ENCODE measurements around the gene FOXN3.
"Not testable (repeated sequence)": the region's sequence is repeated elsewhere in the genome, so short reads cannot be mapped to it uniquely, and the experiment has no call there.

FOXN3 gene

DNA sequence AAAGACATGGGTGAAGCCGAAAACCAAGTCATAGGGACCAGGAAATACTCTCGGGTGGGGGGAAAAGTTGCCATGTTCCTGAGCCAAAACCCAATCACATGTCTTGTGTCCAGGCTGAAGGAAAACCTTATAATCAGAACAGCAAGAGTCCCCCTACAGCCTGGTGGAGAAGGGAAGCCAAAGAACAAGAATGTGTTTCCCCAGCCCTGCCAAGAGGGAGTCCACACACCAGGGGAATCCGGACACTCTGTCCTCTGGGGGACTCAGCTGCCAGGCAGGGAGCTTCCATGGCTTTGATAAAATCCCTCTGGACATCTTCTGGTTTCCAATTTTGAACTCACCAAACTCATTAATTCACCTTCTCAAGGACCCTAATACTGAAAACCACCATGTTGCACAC, 273.0 kb downstream of the FOXN3 start:
- no peak for DNase-seq

DNA sequence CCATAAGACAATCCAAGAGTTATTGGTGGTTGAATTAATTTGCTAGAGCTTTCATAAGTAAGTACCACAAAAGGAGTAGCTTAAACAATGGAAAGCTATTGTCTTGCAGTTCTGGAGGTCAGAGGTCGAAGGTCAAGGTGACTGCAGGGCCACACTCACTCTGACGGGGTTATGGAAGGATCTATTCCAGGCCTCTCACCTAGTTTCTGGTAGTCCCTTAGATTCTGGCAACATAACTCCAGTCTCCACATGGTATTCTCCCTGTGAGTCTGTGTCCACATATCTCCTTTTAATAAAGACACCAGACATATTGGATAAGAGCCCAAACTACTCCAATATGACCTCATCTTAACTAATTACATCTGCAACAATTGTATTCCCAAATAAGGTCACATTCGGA, 273.4 kb downstream of the FOXN3 start:
- DNase-seq: no peak

DNA sequence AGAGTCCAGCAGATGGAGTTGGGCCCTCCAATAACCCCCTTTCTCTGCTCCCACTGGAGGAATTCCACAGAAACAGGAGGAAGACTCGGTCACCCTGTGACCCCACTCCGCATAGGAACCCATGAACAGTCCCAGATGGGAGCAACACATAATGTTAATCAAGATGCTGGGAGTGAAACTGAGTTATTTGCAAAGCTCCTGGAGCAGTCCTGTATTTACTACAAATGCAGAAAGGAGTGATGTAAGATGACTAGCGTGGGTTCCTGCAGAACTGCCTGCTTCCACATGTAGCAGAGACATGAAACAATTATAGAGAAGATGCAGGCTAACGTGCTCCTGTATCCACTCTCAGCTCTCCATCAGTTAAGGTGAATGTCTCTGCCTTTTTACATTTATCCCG, 274.7 kb downstream of the FOXN3 start:
- DNase-seq: no peak

DNA sequence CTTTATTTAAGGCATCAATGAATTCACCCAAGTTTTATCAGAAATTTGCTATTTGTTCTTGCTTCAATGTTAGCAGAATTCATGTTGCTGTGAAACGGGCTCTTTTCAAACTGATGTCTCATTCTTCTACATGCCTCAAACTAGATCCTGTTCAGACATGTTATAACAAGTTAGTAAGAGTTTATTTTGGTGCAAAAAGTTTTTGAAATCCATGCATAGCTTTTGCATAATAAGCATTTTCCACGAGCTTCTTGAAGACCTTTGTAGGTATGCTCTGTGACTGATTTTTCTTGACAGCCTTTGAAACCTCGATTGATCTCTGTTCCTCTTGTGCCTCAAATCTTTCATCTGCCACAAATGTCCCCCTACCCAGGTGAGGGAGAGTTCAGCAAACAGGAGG, 275.2 kb downstream of the FOXN3 start:
- DNase-seq: no peak

DNA sequence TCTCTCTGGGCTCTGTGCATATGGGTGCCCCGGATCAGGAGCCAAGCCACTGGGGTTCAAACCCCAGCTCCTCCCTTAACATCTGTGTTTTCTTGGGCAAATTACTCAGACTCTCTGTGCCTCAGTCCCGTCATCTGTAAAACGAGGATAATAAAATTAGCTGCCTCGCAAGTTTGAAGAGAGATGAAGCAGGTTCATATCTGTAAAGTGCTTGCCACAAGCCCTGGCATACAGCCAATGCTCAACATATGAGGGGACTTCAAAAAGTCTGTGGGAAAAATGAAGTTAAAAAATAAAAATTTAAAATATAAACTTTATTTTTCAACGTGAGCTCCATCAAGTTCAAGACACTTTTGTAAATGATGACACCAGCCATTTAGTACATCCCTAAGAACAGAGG, 276.7 kb downstream of the FOXN3 start:
- no peak for DNase-seq

DNA sequence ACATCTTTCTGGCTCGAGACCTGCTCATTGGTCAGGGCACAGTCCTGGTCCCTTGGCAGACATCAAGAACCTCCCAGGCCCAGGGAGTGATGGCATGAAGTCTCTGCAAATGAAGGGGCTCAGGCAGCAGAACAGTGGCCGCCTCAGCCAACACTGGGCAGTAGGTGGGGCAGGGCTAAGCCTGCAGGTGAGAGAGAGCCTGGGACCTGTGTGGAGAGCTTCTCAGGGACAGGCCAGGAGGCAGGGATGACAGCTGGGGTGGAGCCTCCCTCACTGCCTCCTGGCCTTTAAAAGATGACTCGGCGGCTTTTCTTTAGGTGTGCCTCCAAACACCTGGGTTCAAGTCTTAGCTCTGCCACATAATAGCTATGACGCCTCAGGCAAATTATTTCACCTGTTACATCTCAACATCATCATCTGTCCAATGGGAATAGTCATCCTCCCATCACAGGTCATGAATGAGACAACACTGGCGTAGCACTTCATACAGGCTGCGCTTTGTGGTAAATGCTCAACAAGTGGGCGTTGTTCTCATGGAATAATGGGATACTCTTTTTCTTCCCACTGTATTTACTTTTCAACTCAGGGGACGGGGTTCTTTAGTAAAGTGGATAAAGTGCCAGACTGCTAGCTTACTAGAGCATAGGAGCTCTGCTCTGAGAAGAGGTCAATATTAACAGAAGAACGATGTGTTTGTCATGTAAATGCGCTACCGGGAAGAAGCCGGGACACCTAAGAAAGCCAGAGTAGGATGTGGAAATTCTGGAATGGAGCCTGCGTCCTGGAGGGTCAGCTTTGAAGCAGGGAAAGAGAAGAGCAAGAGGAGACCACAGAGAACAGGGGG, 277.4 kb downstream of the FOXN3 start:
- no peak for DNase-seq

DNA sequence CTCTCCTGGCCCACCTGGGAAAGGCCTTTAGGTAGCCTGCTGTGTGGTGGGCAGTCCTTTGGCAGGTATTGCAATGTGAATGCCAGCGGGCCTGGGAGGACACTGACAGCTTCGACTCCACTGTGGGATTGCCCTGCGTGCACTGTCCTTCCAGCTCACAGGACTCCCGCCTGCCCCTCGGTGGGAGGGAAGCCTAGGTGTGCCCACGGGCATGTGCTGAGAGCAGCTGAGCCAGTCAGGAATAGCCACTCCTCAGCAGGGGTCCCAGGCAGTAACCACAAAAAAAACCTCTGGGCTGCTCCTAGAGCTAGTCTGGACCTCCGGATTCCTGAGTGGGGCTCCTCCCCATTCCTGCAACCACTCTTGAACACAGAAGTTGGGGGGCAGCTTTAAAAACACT, 278.2 kb downstream of the FOXN3 start:
- no peak for DNase-seq

DNA sequence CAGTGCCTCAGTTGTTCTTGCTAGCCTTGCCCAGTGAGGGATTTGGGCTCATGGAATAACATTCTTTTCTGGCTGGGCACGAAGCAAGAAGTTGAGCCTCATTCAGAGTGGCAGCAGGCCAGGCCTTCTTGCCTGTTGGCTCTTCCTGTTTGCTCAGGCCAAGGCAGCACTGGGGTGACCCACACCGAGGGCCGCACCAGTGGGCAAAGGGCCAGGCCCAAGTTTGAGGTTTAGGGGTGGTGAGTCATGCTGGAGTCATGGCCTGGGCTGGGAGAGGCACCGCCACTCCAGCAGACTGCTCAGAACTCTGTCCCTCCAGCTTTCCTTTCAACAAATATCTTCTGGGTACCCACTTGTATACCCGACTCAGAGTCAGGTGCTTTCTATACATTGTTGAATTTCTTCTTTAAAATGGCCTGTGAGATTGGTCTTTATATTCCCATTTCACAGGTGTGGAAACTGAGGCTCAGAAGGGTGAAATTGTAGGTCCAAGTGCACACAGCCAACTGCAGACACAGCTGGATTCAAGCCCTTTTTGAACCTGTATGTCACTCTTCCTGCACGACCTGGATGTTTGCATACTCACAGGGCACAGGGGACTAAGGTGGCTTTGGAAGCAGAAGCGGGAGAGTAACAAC, 279.4 kb downstream of the FOXN3 start:
- DNase-seq: peak; percentile 39

DNA sequence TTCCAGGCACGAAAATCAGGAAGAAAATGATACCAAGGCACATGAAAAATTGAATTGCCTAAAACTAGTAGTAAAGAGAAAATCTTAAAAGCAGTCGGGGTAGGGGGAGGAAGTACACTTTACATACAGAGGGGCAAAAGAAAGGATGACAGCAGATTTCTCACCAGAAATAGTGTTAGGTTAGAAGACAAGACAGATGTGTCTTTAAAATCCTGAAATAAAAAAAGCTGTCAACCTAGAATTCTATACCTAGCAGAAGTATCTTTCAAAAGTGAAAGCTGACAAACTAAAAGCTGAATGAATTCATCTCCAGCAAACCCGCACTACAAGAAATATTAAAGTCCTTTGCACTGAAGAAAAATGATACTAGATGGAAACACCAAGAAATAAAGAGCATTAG, 280.4 kb downstream of the FOXN3 start:
- no peak for DNase-seq

DNA sequence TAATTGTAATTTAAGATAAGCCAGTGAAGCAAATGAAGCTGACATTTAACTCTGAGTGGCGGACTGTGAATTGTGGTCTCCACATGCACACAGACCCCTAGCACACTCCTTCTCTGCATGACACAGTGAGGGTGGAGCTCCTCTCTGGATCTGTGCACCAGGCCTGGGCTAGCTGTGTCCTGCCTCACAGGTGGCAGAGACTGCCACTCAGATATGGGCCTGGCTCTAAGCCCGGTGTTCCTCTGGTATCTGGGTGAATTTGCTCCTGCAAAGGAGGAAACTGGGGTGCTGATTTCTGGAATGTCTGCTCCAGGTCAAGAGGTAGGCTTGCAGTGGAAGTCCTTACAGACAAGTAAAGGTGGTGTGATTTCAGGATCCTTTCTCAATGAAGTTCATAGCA, 282.4 kb downstream of the FOXN3 start:
- no peak for DNase-seq

DNA sequence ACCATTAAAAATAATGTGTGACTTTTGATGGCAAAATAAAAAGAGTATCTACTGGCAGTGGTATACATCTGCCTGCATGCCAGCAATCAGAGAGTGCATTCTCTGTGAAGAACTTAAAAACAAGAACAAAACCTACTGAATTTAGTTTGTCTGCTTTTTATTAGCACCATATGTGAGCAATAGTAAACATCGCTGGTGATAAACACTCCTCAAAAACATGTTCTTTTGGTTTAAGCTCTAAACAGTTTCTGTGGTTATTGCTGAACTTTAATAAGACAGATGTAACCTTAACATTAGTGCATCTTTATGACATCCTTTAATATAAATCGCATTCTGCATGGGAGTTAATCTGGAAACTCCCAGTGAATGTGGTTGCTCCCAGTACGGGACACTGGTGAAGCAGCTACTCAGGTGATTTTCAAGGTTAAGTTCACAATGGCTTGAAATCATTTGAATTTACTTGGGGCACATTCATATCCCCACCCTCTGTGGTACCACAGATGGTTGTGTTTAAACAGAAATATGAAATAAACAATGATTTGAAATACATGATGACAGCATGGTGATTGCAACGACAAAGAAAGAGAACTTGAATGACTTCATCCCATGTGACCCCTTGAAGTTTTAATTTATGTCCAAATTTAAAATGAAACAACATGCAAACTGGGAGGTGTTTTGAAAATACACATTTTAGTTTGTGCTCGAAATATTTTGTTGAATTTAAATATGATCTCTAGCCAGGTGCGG, 285.9 kb downstream of the FOXN3 start:
- DNase-seq: no peak

DNA sequence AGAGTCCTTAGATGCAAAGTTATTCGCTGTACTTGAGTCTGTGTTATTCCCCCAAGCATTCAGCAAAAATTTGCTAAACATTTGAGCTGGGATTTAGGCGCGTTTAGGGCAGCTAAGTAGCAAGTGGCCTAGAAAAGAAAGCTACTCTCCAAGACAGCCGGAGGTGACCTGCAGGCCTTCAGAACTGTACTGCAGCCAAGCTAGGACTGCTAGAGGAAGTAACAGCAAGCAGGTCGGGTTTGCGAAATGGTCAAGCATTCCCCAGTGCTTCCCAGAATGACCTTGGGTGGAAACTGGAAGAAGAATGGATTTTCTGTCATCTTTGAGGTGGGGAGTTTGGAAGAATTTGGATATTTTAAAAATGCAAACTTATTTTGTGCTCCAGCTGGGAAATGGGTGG, 287.5 kb downstream of the FOXN3 start:
- DNase-seq: no peak

DNA sequence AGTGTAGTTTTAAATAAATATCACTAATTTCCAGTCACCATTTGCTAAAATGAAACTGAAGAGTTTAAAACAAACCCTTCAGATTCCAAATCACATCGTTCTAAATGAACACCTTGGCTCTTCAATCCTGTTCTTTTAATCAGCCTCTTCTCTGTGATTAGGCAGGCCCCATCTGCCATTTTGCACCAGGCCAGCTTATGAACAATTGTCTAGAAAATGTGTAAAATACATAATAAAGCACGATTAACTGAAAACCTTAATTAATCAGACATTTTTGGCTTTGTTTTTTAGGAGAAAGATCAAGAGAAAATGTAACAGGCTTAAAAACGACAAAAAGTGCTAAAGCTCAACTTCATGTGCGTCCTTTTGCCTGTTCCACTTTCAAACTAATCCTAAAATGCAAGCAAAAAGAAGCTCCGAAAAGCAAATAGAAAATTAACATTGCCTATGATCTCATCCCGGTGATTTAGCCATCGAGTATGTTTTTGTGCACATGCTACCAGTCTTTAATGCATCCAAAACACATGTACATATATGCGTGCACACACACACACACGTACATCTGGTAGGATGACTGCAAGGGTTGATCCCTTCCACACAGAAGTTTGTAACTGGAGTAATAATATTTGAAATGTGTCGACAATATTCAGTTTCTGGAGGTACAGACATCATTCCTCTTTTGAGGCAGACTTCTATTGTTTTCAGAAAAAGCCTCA, 288.6 kb downstream of the FOXN3 start:
- DNase-seq: no peak

DNA sequence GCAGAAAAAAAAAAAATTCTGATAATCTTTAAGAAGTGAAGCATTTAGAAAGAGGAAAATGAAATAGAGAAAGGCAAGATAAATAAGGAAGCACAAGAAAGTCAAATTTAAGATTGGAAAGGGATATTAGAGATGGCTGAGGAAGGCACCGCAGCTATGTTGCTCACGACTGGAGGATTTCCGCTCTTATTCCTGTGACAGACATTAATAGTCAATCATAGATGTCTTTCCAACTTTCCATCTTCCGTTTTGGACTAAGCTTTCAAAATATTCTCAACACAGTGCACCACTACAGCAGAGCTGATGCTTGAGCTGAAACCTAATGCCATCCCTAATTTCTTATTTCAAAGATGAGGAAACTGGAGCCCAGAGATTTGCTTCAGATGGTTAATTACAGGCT, 290.6 kb downstream of the FOXN3 start:
- no peak for DNase-seq

DNA sequence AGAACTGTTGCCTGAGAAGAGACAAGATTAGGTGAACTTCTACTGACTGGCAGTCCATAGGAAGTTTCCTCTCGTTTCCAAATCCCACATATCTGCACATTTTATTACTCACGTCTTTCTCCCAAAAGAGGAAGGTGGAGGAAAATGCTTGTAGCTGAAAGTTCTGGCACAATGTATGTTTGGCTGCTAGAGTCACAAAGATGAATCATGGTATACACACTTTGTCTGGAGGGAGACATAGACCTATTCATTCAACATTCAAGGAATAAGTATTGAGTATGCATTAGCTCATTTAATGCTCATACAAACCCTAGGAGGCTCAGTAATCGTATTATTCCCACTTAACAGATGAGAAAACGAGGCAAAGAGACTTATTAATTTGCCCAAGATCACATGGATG, 291.8 kb downstream of the FOXN3 start:
- DNase-seq: no peak

DNA sequence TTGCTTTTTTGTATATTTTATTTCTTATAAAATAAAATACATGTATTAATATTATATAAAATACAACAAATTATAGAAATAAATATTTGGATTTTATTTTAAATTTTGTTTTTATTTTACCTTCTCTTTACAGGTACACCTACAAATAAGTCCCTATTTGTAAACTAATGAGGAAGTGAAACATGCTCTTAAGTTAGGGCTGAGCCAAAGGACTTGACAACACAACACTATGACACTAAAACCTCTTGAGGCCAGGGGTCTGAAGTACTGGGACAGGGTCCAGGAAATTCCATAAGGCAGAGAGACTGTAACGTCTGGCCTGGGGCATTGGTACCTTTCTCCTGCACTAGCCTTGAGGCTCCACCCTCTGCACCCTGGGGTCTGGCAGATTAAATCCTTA, 293.2 kb downstream of the FOXN3 start:
- DNase-seq: no peak

DNA sequence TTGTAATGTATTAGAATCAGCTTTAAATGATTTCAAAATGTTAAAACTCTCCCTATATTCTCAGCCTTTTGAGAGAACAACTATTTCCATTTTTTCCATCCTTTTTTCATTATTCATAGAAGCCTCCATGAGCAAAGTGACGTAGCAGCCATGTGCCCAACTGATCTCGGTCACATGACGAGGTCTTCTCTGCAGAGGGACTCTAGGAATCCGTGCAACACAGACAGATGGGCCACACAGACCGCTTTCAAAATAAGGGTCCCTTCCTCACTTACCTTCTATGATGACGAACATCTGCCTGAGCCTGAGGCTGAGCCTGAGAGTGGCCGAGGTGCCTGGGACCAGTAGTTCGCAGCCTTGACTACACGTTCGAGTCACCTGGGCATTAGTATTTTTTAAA, 293.8 kb downstream of the FOXN3 start:
- no peak for DNase-seq

DNA sequence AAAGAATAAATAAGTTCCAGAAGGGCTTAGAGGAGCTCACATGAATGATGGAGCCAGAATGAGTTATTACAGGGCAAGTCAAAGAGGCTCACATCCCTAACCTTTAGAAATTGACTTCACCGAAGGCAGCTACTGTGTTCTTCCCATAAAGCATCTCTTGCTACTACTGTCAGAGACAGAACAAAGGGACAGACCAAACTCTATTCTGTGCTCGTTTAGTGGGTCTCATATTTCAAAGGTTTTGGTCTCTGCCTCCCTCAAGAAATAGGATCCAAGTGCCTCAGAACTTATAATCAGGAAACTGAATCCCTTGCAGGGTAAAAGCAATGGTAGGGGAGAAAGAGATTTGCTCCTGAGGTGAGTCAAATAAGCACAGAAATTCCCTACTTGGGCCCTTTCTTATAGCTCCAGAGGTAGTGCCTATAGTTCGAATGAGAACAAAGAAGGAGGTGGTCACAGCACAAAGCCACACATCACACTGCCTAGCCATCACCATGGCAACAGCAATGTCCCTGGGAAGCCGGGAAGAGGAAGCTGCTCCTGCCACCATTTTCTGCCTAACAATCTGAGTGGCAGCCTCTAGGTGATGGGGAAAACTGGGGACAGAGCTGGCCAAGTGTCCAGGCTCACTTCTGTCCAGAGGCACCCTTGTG, 294.9 kb downstream of the FOXN3 start:
- no peak for DNase-seq

DNA sequence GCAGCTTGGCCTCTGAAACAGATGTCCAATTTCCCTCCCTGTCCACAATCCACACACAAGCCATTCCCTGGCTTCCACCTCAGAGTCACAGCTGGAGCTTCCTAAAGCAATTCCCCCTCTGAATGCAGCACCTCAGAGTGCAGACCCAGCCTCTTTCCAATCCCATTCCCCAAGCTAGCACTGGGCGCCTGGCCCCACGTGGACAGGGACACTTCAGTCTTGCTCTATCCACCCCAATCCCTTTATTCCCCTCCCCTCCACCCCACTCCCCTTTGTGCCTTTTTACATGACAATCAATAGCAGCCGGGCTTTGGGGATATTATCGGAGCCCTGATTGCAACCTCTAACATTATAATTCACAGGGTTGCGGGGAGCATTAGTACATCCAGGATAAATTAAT, 300.0 kb downstream of the FOXN3 start:
- DNase-seq: no peak

DNA sequence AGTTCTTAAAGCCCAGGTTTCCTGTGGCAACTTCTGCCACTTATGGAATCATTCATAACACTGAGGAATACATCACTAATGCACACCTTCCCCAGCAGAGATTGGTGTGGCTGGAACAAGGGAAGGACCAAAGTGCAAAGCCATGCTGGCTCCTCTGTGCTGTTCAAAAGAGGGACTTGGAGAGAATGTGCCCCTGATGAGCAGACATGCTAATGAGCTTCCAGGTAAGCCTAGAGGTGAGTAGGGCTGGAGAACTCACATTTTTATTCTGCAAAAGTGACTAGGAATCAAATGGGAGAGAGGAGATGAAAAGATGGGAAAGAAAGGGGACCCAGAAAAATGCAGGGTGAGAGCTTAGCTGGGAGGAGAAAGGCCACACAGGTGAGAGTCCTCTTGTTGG, 302.9 kb downstream of the FOXN3 start:
- no peak for DNase-seq

DNA sequence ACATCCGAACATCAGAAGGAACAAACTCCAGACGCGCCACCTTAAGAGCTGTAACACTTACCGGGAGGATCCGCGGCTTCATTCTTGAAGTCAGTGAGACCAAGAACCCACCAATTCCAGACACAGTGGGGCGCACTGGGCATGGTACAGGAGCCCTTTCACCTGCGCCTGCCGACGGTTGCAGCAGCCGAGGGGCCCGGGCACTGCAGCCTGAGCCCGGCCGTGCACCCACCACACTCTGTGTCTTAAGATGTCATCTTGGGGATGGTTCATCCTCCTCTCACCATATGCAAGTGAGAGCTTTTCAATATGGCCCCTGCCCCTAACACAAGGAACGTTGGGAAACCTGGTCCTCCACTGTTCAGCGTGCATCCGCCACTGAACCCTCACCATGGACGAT, 304.3 kb downstream of the FOXN3 start:
- DNase-seq: no peak

DNA sequence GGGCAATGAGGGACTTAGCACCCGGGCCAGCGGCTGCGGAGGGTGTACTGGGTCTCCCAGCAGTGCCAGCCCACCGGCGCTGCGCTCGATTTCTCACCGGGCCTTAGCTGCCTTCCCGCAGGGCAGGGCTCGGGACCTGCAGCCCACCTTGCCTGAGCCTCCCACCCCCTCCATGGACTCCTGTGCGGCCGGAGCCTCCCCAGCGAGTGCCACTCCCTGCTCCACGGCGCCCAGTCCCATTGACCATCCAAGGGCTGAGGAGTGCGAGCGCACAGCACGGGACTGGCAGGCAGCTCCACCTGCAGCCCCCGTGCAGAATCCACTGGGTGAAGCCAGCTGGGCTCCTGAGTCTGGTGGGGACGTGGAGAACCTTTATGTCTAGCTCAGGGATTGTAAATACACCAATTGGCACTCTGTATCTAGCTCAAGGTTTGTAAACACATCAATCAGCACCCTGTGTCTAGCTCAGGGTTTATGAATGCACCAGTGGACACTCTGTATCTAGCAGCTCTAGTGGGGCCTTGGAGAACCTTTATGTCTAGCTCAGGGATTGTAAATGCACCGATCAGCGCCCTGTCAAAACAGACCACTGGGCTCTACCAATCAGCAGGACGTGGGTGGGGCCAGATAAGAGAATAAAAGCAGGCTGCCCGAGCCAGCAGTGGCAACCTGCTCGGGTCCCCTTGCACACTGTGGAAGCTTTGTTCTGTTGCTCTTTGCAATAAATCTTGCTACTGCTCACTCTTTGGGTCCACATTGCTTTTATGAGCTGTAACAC, 305.1 kb downstream of the FOXN3 start:
- not testable (repeated sequence) for DNase-seq
